ENCODE results near the gene MCF2.

DNA sequence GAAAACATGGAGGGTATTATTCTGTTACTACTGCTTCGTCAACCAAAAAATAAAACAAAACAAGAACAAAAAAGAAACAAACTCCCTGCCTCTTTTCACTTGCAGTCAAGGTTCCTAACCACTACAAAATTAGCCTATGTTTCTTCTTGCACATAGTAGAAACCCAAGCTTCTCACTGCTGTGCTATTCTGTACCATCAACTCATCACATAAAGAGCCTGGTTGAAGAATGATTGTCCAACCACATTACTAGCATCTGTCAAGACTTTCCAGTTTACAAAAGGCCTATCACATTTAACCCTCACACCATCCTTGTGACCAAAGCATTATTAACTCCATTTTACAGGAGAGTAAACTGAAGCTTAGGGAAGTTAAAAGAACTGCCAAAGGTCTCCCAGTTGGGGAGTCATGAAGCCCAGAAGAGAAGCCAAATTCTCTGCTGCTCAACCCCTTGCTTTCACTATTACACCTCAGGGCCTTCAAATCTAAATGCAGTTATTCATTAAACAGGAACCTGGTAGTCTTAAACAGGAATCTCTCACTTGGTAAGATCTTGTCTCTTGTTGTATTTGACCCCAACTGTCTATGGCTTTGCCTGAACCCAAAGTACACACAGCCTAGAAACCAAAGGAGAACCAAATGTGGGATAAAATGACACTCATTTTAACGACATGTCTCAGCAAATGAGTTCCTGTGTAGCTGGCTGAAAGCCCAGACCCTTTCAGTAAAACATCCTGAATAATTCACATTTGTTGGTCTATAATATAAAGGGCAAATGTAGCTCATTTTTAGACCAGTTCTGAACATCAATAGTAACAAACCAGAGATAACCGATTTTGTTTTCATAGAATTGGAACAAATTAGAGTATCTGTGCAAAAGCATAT, 168.8 kb downstream of the MCF2 start:
- TF ChIP-seq, protein P1, sequence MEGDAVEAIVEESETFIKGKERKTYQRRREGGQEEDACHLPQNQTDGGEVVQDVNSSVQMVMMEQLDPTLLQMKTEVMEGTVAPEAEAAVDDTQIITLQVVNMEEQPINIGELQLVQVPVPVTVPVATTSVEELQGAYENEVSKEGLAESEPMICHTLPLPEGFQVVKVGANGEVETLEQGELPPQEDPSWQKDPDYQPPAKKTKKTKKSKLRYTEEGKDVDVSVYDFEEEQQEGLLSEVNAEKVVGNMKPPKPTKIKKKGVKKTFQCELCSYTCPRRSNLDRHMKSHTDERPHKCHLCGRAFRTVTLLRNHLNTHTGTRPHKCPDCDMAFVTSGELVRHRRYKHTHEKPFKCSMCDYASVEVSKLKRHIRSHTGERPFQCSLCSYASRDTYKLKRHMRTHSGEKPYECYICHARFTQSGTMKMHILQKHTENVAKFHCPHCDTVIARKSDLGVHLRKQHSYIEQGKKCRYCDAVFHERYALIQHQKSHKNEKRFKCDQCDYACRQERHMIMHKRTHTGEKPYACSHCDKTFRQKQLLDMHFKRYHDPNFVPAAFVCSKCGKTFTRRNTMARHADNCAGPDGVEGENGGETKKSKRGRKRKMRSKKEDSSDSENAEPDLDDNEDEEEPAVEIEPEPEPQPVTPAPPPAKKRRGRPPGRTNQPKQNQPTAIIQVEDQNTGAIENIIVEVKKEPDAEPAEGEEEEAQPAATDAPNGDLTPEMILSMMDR (conservative IDR thresholded peaks at IDR 0.05; ENCODE audit: low read length), result no peak
- no peak for TF ChIP-seq EZH2phosphoT487 (IDR thresholded peaks at IDR 0.05; ENCODE audit: borderline replicate concordance, low read depth, low read length)
